Measurements from ENCODE around the gene PTH2R.

The PTH2R gene

GRCh38 chr2:208366215-208367127 is 40.1 kb upstream of the PTH2R start:
- H2AK5ac ChIP-seq (ENCODE audit: low read depth, low read length): no peak overlapping the region
- H3K9me3 ChIP-seq (replicated peaks in 1 of 2; ENCODE audit: control insufficient read depth in 2 of 2, insufficient read depth in 1 of 2, low read depth in 1 of 2, low read length in 2 of 2): peaks cover 0 to 4% of the 10 kb centered on the region in 2 donors
- WGBS, 2 donors (ENCODE audit: extremely low coverage in 2 of 2, insufficient read length in 2 of 2, insufficient replicate concordance in 1 of 2): no CpG with 5 or more reads among the region's 4 CpGs
- no peak overlapping the region for H4K8ac ChIP-seq (ENCODE audit: low read depth, low read length)
- H3K18ac ChIP-seq (ENCODE audit: low read length): no peak overlapping the region
- H4K91ac ChIP-seq (ENCODE audit: low read depth, low read length, poor library complexity): no peak overlapping the region
- H3K4me2 ChIP-seq (ENCODE audit: insufficient read depth, low read length, poor library complexity, severe bottlenecking): no peak overlapping the region
- H3K4ac ChIP-seq (ENCODE audit: low read length): no peak overlapping the region
- no peak overlapping the region for H2BK120ac ChIP-seq (ENCODE audit: low read depth, low read length)
- no peaks in the 10 kb centered on the region for H3K4me1 ChIP-seq (ENCODE audit: control insufficient read depth in 2 of 2, insufficient read depth in 1 of 2, low read depth in 1 of 2, low read length in 2 of 2)
- no peak overlapping the region for H3K4me3 ChIP-seq (ENCODE audit: low read length in 2 of 2)
- H2BK15ac ChIP-seq (ENCODE audit: low read length): no peak overlapping the region
- no peak overlapping the region for H3K27ac ChIP-seq (replicated peaks; ENCODE audit: low read length)
- no peak overlapping the region for H3K23ac ChIP-seq (ENCODE audit: low read depth, low read length, poor library complexity)
- H3K9ac ChIP-seq (ENCODE audit: low read depth, low read length, poor library complexity): no peak overlapping the region
- H3K36me3 ChIP-seq (replicated peaks in 1 of 2; ENCODE audit: control insufficient read depth in 2 of 2, insufficient read depth in 2 of 2, low read length in 2 of 2): no peaks in the 10 kb centered on the region
- no peaks in the 10 kb centered on the region for H3K27me3 ChIP-seq (ENCODE audit: control insufficient read depth in 3 of 3, insufficient read depth in 3 of 3, low read depth in 1 of 3, low read length in 3 of 3)
- H2BK5ac ChIP-seq (ENCODE audit: low read length): no peak overlapping the region
- no peak overlapping the region for H2AFZ ChIP-seq (ENCODE audit: low read length)
- no peak overlapping the region for H2BK12ac ChIP-seq (ENCODE audit: low read length)
- H3K79me1 ChIP-seq (ENCODE audit: low read depth, low read length): no peaks in the 10 kb centered on the region
- no peak for DNase-seq (ENCODE audit: low spot score)
- no peak overlapping the region for H3K14ac ChIP-seq (ENCODE audit: low read length)

- no peak overlapping the region for H3K27ac ChIP-seq (replicated peaks; ENCODE audit: low read length)
- H2BK15ac ChIP-seq (ENCODE audit: low read length): no peak overlapping the region
- H3K4ac ChIP-seq (ENCODE audit: low read length): no peak overlapping the region
- no peaks in the 10 kb centered on the region for H3K4me1 ChIP-seq (ENCODE audit: control insufficient read depth in 2 of 2, insufficient read depth in 1 of 2, low read depth in 1 of 2, low read length in 2 of 2)
- H2BK120ac ChIP-seq (ENCODE audit: low read depth, low read length): no peak overlapping the region
- no peaks in the 10 kb centered on the region for H3K27me3 ChIP-seq (ENCODE audit: control insufficient read depth in 3 of 3, insufficient read depth in 3 of 3, low read depth in 1 of 3, low read length in 3 of 3)
- no peak overlapping the region for H2AFZ ChIP-seq (ENCODE audit: low read length)
- H3K79me1 ChIP-seq (ENCODE audit: low read depth, low read length): no peaks in the 10 kb centered on the region
- H2AK5ac ChIP-seq (ENCODE audit: low read depth, low read length): no peak overlapping the region
- H3K4me2 ChIP-seq (ENCODE audit: insufficient read depth, low read length, poor library complexity, severe bottlenecking): no peak overlapping the region
- no peaks in the 10 kb centered on the region for H3K36me3 ChIP-seq (replicated peaks in 1 of 2; ENCODE audit: control insufficient read depth in 2 of 2, insufficient read depth in 2 of 2, low read length in 2 of 2)
- DNase-seq (ENCODE audit: low spot score): no peak
- H3K14ac ChIP-seq (ENCODE audit: low read length): no peak overlapping the region
- H3K9me3 ChIP-seq (replicated peaks in 1 of 2; ENCODE audit: control insufficient read depth in 2 of 2, insufficient read depth in 1 of 2, low read depth in 1 of 2, low read length in 2 of 2): peaks cover 0 to 4% of the 10 kb centered on the region in 2 donors
- H3K23ac ChIP-seq (ENCODE audit: low read depth, low read length, poor library complexity): no peak overlapping the region
- no peak overlapping the region for H3K18ac ChIP-seq (ENCODE audit: low read length)
- no peak overlapping the region for H3K9ac ChIP-seq (ENCODE audit: low read depth, low read length, poor library complexity)
- no peak overlapping the region for H3K4me3 ChIP-seq (ENCODE audit: low read length in 2 of 2)
- WGBS, 2 donors (ENCODE audit: extremely low coverage in 2 of 2, insufficient read length in 2 of 2, insufficient replicate concordance in 1 of 2): no CpG with 5 or more reads among the region's 2 CpGs
- H4K91ac ChIP-seq (ENCODE audit: low read depth, low read length, poor library complexity): no peak overlapping the region
- H2BK5ac ChIP-seq (ENCODE audit: low read length): no peak overlapping the region
- no peak overlapping the region for H4K8ac ChIP-seq (ENCODE audit: low read depth, low read length)
- no peak overlapping the region for H2BK12ac ChIP-seq (ENCODE audit: low read length)
Observed at GRCh38 chr2:208369091-208369490, 37.5 kb upstream of the PTH2R start.

GRCh38 chr2:208370881-208371633 is 35.5 kb upstream of the PTH2R start:
- no peak for DNase-seq (ENCODE audit: low spot score)
- no peak overlapping the region for H4K91ac ChIP-seq (ENCODE audit: low read depth, low read length, poor library complexity)
- no peaks in the 10 kb centered on the region for H3K79me1 ChIP-seq (ENCODE audit: low read depth, low read length)
- H4K8ac ChIP-seq (ENCODE audit: low read depth, low read length): no peak overlapping the region
- H2BK12ac ChIP-seq (ENCODE audit: low read length): no peak overlapping the region
- no peak overlapping the region for H3K4ac ChIP-seq (ENCODE audit: low read length)
- H2BK120ac ChIP-seq (ENCODE audit: low read depth, low read length): no peak overlapping the region
- H2BK15ac ChIP-seq (ENCODE audit: low read length): no peak overlapping the region
- H3K4me2 ChIP-seq (ENCODE audit: insufficient read depth, low read length, poor library complexity, severe bottlenecking): no peak overlapping the region
- H3K14ac ChIP-seq (ENCODE audit: low read length): no peak overlapping the region
- no peak overlapping the region for H2AK5ac ChIP-seq (ENCODE audit: low read depth, low read length)
- no peak overlapping the region for H2BK5ac ChIP-seq (ENCODE audit: low read length)
- WGBS, 2 donors (ENCODE audit: extremely low coverage in 2 of 2, insufficient read length in 2 of 2, insufficient replicate concordance in 1 of 2): no CpG with 5 or more reads among the region's 8 CpGs
- no peaks in the 10 kb centered on the region for H3K36me3 ChIP-seq (replicated peaks in 1 of 2; ENCODE audit: control insufficient read depth in 2 of 2, insufficient read depth in 2 of 2, low read length in 2 of 2)
- H3K9ac ChIP-seq (ENCODE audit: low read depth, low read length, poor library complexity): no peak overlapping the region
- no peak overlapping the region for H2AFZ ChIP-seq (ENCODE audit: low read length)
- no peak overlapping the region for H3K23ac ChIP-seq (ENCODE audit: low read depth, low read length, poor library complexity)
- no peak overlapping the region for H3K18ac ChIP-seq (ENCODE audit: low read length)
- no peak overlapping the region for H3K4me3 ChIP-seq (ENCODE audit: low read length in 2 of 2)
- H3K27ac ChIP-seq (replicated peaks; ENCODE audit: low read length): no peak overlapping the region
- peaks cover 0 to 1% of the 10 kb centered on the region in 2 donors for H3K4me1 ChIP-seq (ENCODE audit: control insufficient read depth in 2 of 2, insufficient read depth in 1 of 2, low read depth in 1 of 2, low read length in 2 of 2)
- no peaks in the 10 kb centered on the region for H3K9me3 ChIP-seq (replicated peaks in 1 of 2; ENCODE audit: control insufficient read depth in 2 of 2, insufficient read depth in 1 of 2, low read depth in 1 of 2, low read length in 2 of 2)
- H3K27me3 ChIP-seq (ENCODE audit: control insufficient read depth in 3 of 3, insufficient read depth in 3 of 3, low read depth in 1 of 3, low read length in 3 of 3): peaks cover 0 to 7% (median 0%) of the 10 kb centered on the region in 3 experiments

- H2BK5ac ChIP-seq (ENCODE audit: low read length): no peak overlapping the region
- H3K36me3 ChIP-seq (replicated peaks in 1 of 2; ENCODE audit: control insufficient read depth in 2 of 2, insufficient read depth in 2 of 2, low read length in 2 of 2): no peaks in the 10 kb centered on the region
- no CpG with 5 or more reads among the region's 1 CpG for WGBS, 2 donors (ENCODE audit: extremely low coverage in 2 of 2, insufficient read length in 2 of 2, insufficient replicate concordance in 1 of 2)
- H3K14ac ChIP-seq (ENCODE audit: low read length): no peak overlapping the region
- H2BK15ac ChIP-seq (ENCODE audit: low read length): no peak overlapping the region
- no peak overlapping the region for H4K91ac ChIP-seq (ENCODE audit: low read depth, low read length, poor library complexity)
- H3K9me3 ChIP-seq (replicated peaks in 1 of 2; ENCODE audit: control insufficient read depth in 2 of 2, insufficient read depth in 1 of 2, low read depth in 1 of 2, low read length in 2 of 2): no peaks in the 10 kb centered on the region
- no peak overlapping the region for H3K27ac ChIP-seq (replicated peaks; ENCODE audit: low read length)
- H3K9ac ChIP-seq (ENCODE audit: low read depth, low read length, poor library complexity): no peak overlapping the region
- no peak overlapping the region for H2AFZ ChIP-seq (ENCODE audit: low read length)
- no peaks in the 10 kb centered on the region for H3K79me1 ChIP-seq (ENCODE audit: low read depth, low read length)
- no peak for DNase-seq (ENCODE audit: low spot score)
- H2BK120ac ChIP-seq (ENCODE audit: low read depth, low read length): no peak overlapping the region
- no peak overlapping the region for H2BK12ac ChIP-seq (ENCODE audit: low read length)
- H3K4ac ChIP-seq (ENCODE audit: low read length): no peak overlapping the region
- no peak overlapping the region for H3K4me2 ChIP-seq (ENCODE audit: insufficient read depth, low read length, poor library complexity, severe bottlenecking)
- peaks cover 0 to 7% (median 0%) of the 10 kb centered on the region in 3 experiments for H3K27me3 ChIP-seq (ENCODE audit: control insufficient read depth in 3 of 3, insufficient read depth in 3 of 3, low read depth in 1 of 3, low read length in 3 of 3)
- no peak overlapping the region for H2AK5ac ChIP-seq (ENCODE audit: low read depth, low read length)
- H3K4me3 ChIP-seq (ENCODE audit: low read length in 2 of 2): no peak overlapping the region
- H3K23ac ChIP-seq (ENCODE audit: low read depth, low read length, poor library complexity): no peak overlapping the region
- H3K4me1 ChIP-seq (ENCODE audit: control insufficient read depth in 2 of 2, insufficient read depth in 1 of 2, low read depth in 1 of 2, low read length in 2 of 2): peaks cover 0 to 1% of the 10 kb centered on the region in 2 donors
- H4K8ac ChIP-seq (ENCODE audit: low read depth, low read length): no peak overlapping the region
- H3K18ac ChIP-seq (ENCODE audit: low read length): no peak overlapping the region
Observed at GRCh38 chr2:208371634-208371935, 35.0 kb upstream of the PTH2R start.
